GM12875 (cell line): ENCODE data around the gene RAB6B.
A peak's percentile ranks its signal among the peaks of the same experiment; 100 is the strongest.

ENCODE experiments used
- H3K4me3 ChIP-seq: one replicate; pipeline ENCODE4 v1.5.1; 2011; ENCODE audit warnings: low read depth, low read length, control low read depth
- TF ChIP-seq, protein P1 (sequence below): IDR thresholded peaks from 2 replicates; pipeline ENCODE4 v1.5.1; 2011; ENCODE audit warnings: low read depth, mild to moderate bottlenecking, control low read depth, inconsistent platforms, low read length, moderate library complexity, borderline replicate concordance; ENCODE audit not compliant: insufficient read depth

Gene RAB6B

DNA sequence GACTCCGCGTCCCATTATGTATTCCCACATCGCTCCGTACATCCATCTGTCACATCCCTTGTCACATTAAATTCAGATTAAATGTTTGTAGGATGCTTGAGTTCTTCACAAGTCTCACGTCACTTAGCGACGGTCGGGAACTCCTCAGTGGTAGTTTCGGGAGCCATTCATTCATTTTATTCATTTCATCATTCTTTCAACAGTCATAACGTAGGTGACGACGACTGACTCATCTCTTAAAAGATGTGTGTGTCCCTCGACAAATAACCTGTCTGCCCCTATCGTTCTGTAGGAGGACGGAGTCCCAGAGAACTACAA is 90.3 kb downstream of the RAB6B start:
- H3K4me3 ChIP-seq: peak overlapping the region; percentile 75
- TF ChIP-seq, protein P1, sequence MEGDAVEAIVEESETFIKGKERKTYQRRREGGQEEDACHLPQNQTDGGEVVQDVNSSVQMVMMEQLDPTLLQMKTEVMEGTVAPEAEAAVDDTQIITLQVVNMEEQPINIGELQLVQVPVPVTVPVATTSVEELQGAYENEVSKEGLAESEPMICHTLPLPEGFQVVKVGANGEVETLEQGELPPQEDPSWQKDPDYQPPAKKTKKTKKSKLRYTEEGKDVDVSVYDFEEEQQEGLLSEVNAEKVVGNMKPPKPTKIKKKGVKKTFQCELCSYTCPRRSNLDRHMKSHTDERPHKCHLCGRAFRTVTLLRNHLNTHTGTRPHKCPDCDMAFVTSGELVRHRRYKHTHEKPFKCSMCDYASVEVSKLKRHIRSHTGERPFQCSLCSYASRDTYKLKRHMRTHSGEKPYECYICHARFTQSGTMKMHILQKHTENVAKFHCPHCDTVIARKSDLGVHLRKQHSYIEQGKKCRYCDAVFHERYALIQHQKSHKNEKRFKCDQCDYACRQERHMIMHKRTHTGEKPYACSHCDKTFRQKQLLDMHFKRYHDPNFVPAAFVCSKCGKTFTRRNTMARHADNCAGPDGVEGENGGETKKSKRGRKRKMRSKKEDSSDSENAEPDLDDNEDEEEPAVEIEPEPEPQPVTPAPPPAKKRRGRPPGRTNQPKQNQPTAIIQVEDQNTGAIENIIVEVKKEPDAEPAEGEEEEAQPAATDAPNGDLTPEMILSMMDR: no peak

DNA sequence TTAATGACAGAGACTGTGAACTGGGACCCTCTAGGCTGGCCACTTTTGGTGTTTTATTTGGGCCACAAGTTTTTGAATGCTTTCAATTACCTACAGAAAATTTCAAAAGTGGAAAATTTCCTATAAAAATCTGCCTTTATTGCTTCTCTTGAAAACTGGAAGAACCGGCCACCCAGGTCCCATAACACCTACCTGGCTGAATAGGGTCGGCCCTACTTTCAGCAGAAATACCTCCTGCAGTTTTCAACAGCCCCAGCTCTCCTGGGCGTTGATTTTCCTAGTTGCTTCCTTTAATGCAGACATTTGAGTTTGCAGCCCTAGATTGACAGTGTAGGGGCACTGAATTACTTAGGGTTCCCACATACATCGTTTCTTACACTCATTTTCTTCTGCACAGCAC is 90.8 kb downstream of the RAB6B start:
- TF ChIP-seq, protein P1: no peak
- H3K4me3 ChIP-seq: no peak overlapping the region

DNA sequence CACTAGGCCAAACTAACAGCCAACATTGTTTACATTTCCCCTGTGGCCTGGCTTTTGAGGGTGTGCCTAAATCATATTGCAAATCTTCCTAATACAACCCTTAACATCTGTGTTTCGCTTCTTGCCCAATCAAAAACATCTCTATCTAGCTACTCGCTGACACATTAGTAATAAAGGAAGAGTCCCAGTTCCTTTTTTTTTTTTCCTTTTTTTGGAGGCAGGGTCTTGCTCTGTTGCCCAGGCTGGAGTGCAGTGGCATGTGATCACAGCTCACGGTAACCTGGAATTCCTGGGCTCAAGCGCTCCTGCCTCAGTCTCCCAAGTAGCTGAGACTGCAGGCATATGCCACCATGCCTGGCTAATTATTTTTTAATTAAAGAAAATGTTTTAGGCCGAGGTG is 92.2 kb downstream of the RAB6B start:
- no peak overlapping the region for H3K4me3 ChIP-seq
- TF ChIP-seq, protein P1: no peak

DNA sequence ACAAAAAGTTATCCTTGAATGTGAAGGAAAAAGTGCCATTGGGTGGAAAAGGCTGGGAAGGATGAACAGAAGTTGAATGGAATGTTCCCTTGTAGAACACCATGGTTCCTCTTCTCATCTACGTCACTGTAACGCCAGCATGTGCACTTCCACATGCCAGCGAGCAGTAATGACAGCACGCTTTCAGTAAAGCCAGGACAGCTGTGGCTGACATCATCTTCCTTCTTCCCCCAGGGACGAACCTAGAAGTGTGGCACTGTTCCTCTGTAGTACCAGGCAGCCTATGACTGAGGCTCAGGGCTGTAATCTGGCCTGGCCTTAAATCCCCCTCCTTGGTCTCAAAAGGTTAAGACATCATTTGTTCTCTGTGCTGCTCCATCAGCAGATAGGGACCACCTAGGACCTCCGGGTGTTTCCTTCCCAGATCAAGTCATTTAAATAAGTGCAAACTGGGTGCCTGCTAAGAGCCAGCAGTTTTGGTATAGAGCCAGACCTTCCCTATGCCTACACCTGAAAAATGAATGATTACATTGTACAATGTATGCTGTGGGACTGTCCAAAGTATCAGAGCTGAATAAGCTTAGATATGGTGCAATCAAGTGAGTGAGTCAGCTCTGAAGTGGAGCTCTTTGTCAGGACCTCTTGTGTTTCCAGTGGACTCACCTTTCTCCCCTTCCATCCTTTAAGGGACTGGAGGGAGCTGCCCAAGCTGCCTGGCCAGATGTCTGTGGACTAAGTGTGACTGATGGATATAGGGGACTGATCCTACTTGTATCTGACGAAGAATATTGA is 95.7 kb downstream of the RAB6B start:
- H3K4me3 ChIP-seq: no peak overlapping the region
- TF ChIP-seq, protein P1: no peak

DNA sequence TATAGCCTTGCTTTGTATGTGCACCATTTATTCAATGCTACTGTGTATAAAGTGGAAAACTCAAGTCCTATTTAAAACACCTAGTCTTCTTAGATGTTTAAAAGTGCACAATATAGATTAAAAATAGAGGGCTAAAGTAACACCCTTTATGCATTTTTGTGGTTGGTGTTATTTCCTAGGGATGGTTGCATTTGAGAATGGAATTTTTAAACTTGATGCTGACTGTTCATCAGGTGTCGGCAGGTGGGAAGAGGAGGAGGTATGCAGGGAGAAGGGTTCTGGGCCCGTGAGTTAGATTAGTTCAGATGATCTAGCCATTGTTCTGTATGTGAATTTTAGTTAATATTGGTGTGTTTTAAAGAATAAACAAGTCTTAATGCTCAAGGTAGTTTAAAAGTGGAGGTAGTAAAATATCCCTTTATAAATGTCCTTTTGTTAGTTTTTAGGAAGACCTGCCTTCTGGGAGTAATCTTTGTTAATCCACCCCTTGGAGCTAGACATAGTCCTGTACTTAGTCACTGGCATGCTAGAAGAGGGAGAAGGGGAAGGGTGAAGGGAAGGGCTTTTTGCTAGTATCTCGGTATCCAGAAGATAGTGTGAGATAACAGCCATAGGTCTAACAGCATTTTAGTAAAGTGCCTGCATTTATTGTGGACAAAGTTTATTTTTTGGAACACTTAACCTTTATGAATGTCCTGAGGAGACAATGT is 98.1 kb downstream of the RAB6B start:
- TF ChIP-seq, protein P1: no peak
- H3K4me3 ChIP-seq: no peak overlapping the region

DNA sequence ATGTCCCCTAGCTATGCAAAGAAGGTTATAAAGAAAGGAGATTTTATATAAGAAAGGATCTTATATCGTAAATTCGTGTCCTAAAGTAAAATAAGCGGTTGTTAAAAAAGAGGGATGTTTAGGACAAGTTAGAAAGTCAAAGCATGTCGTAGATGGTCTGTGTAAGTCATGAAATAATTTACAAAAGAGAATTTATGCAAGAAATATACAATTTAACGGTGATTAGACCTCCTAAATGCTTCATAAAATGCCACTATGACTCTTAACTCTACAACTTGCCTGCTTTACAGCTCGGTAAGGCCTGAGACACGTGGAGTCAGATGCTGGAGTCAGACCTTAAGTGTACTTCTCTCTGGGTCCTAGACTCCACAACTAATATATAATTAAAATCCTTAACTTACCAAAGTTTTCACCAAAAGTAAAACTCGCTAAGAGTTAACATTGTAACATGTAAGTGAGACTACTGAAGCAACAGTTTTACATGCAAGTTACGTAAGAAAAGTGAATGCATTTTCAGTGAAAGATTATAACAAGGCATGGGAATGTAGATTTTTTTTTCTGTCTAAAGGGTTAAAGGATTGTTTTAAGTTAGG is 103.4 kb downstream of the RAB6B start:
- H3K4me3 ChIP-seq: no peak overlapping the region
- TF ChIP-seq, protein P1: no peak
